HCT116 (cell line): ENCODE data around the gene COX7C. TPM values are rescaled to one million over a fixed set of nuclear protein-coding genes. Genes with fewer than 3 reads are reported as not detected.

Experiments
- ATAC-seq: fragments of 200-7000 bp; cut with Tn5 transposase; 2 replicates; pipeline ENCODE4 v1.9.1; 2020; ENCODE audit warnings: mild to moderate bottlenecking, moderate library complexity
- BruUV-seq: library from RNA; stranded (reverse); fragments of 400-500 nt; replicated peaks from 2 replicates; lab custom pipeline; 2021; lab: Mats Ljungman, UMichigan
- CTCF ChIA-PET: fragments of 300-600 bp; sonication (Branson Sonifier 250); formaldehyde crosslinking; loops from one replicate; lab custom pipeline; 2021; ENCODE audit warnings: antibody characterized with exemption; lab: Charles Lee
- POLR2A ChIA-PET: fragments of 300-600, 350-600 bp; sonication (Branson Sonifier 250); formaldehyde crosslinking; loops from one replicate; lab custom pipeline; 2021; ENCODE audit warnings: antibody characterized with exemption; lab: Charles Lee
- RAD21 ChIA-PET, 2 experiments: fragments of 300-600 bp; sonication (Branson Sonifier 250); formaldehyde crosslinking; loops; one replicate each; lab custom pipeline; 2023; ENCODE audit warnings: low total read pairs in 2 of 2; ENCODE audit not compliant: uncharacterized antibody in 2 of 2, unreplicated experiment in 2 of 2, low non-redundant PET in 1 of 2; lab: Charles Lee
- DNase-seq: peaks from one replicate; pipeline ENCODE4 v3.0.0-alpha.2; 2010; ENCODE audit warnings: low read depth, low spot score
- H2AFZ ChIP-seq: fragments of 200-600 bp; shearing (Covaris generic), sonication (generic); 2 replicates; pipeline ENCODE4 v1.6.1; 2017; ENCODE audit warnings: low read depth, mixed run types, mixed read lengths, antibody characterized with exemption, low read length; ENCODE audit not compliant: poor library complexity, severe bottlenecking
- H3K27ac ChIP-seq: 2 replicates; pipeline ENCODE4 v1.5.1; 2012; ENCODE audit warnings: low read depth, low read length
- H3K27me3 ChIP-seq: fragments of 200-600 bp; sonication (generic); 2 replicates; pipeline ENCODE4 v1.6.1; 2016; ENCODE audit warnings: mixed run types, low read length, mixed read lengths; ENCODE audit not compliant: insufficient read depth
- H3K36me3 ChIP-seq, 2 experiments: fragments of 200-500 bp in 1 of 2; fragments of 200-600 bp in 1 of 2; sonication (Bioruptor generic) in 1 of 2; sonication (generic) in 1 of 2; 2 replicates each; pipeline versions ENCODE4 v1.5.1 to v1.6.1; 2014 to 2016; ENCODE audit warnings: low read length in 2 of 2, inconsistent platforms in 1 of 2, mixed read lengths in 1 of 2, mixed run types in 1 of 2; ENCODE audit not compliant: insufficient read depth in 2 of 2, control insufficient read depth in 1 of 2
- H3K4me1 ChIP-seq, 2 experiments: fragments of 200-600 bp in 1 of 2; sonication (generic) in 1 of 2; 2 replicates each; pipeline versions ENCODE4 v1.5.1 to v1.6.1; 2012 to 2017; ENCODE audit warnings: low read length in 2 of 2, inconsistent platforms in 1 of 2, mild to moderate bottlenecking in 1 of 2, mixed read lengths in 1 of 2, mixed run types in 1 of 2, moderate library complexity in 1 of 2; ENCODE audit not compliant: insufficient read depth in 2 of 2, control insufficient read depth in 1 of 2
- H3K4me2 ChIP-seq: fragments of 200-600 bp; sonication (generic); 2 replicates; pipeline ENCODE4 v1.6.1; 2017; ENCODE audit warnings: mixed run types, low read length, mixed read lengths
- H3K4me3 ChIP-seq, 2 experiments: fragments of 200-600 bp in 1 of 2; sonication (generic) in 1 of 2; replicated peaks in 1 of 2; 2 replicates each; pipeline ENCODE4 v1.5.1; 2011 to 2016; ENCODE audit warnings: low read length in 2 of 2, control low read depth in 1 of 2, low read depth in 1 of 2, mild to moderate bottlenecking in 1 of 2, mixed read lengths in 1 of 2, mixed run types in 1 of 2
- H3K79me2 ChIP-seq: fragments of 200-600 bp; sonication (generic); 2 replicates; pipeline ENCODE4 v1.6.1; 2017; ENCODE audit warnings: mild to moderate bottlenecking, mixed run types, low read length, moderate library complexity, mixed read lengths; ENCODE audit not compliant: insufficient read depth
- H3K9ac ChIP-seq: fragments of 200-600 bp; sonication (generic); 2 replicates; pipeline ENCODE4 v1.6.1; 2016; ENCODE audit warnings: low read length, mixed read lengths
- H3K9me2 ChIP-seq: fragments of 200-600 bp; sonication (generic), shearing (Covaris generic); 2 replicates; pipeline ENCODE4 v1.6.1; 2017; ENCODE audit warnings: mixed run types, mild to moderate bottlenecking, moderate library complexity; ENCODE audit not compliant: insufficient read depth
- H3K9me3 ChIP-seq, 2 experiments: fragments of 200-500 bp in 1 of 2; fragments of 200-600 bp in 1 of 2; sonication (Bioruptor generic) in 1 of 2; sonication (generic) in 1 of 2; 2 replicates each; pipeline ENCODE4 v1.6.1; 2014 to 2017; ENCODE audit warnings: low read length in 2 of 2, mixed read lengths in 2 of 2, inconsistent platforms in 1 of 2, low read depth in 1 of 2, mild to moderate bottlenecking in 1 of 2, mixed run types in 1 of 2, moderate library complexity in 1 of 2; ENCODE audit not compliant: control insufficient read depth in 1 of 2, insufficient read depth in 1 of 2
- H4K20me1 ChIP-seq: fragments of 200-600 bp; sonication (generic), shearing (Covaris generic); 2 replicates; pipeline ENCODE4 v1.6.1; 2017; ENCODE audit warnings: mixed run types, mild to moderate bottlenecking, moderate library complexity; ENCODE audit not compliant: insufficient read depth
- CBX3 ChIP-seq: IDR thresholded peaks from 2 replicates; pipeline ENCODE4 v1.6.1; 2012; ENCODE audit warnings: low read depth
- EGR1 ChIP-seq: IDR thresholded peaks from 2 replicates; pipeline ENCODE4 v1.6.1; 2012; ENCODE audit warnings: low read depth
- ELF1 ChIP-seq: IDR thresholded peaks from 2 replicates; pipeline ENCODE4 v1.6.1; 2012; ENCODE audit warnings: low read depth, borderline replicate concordance
- EZH2phosphoT487 ChIP-seq: fragments of 200-600 bp; IDR thresholded peaks from 2 replicates; pipeline ENCODE4 v1.6.1; 2018; ENCODE audit warnings: antibody characterized with exemption, borderline replicate concordance
- JUND ChIP-seq: IDR thresholded peaks from 2 replicates; pipeline ENCODE4 v1.6.1; 2012
- POLR2A ChIP-seq: IDR thresholded peaks from 2 replicates; pipeline ENCODE4 v1.7.0; 2011; ENCODE audit warnings: borderline replicate concordance; ENCODE audit not compliant: insufficient read depth, insufficient read length; ENCODE audit errors: extremely low read depth
- RAD21 ChIP-seq: IDR thresholded peaks from 2 replicates; pipeline ENCODE4 v1.6.1; 2012; ENCODE audit warnings: low read depth, mild to moderate bottlenecking
- SIN3A ChIP-seq: IDR thresholded peaks from 2 replicates; pipeline ENCODE4 v1.6.1; 2012; ENCODE audit warnings: low read depth
- SP1 ChIP-seq: IDR thresholded peaks from 2 replicates; pipeline ENCODE4 v1.6.1; 2012; ENCODE audit warnings: low read depth
- SRF ChIP-seq: IDR thresholded peaks from 2 replicates; pipeline ENCODE4 v1.6.1; 2012; ENCODE audit warnings: low read depth
- TCF7L2 ChIP-seq: IDR thresholded peaks from 2 replicates; pipeline ENCODE4 v1.7.0; 2011; ENCODE audit warnings: borderline replicate concordance, inconsistent platforms; ENCODE audit not compliant: insufficient read depth, insufficient read length; ENCODE audit errors: extremely low read depth
- YY1 ChIP-seq: IDR thresholded peaks from 2 replicates; pipeline ENCODE4 v1.6.1; 2011; ENCODE audit warnings: low read length, low read depth, moderate library complexity, mild to moderate bottlenecking; ENCODE audit not compliant: insufficient replicate concordance; ENCODE audit errors: extremely low read depth
- ZFX ChIP-seq: fragments of 450-650 bp; IDR thresholded peaks from 2 replicates; pipeline ENCODE4 v1.6.1; 2017
- ZNF274 ChIP-seq: fragments of 200-500 bp; sonication (Bioruptor generic); IDR thresholded peaks from 2 replicates; pipeline ENCODE4 v1.6.1; 2014; ENCODE audit warnings: mild to moderate bottlenecking, low read depth, low read length, inconsistent platforms
- intact Hi-C: fragments of 100-400 bp; cut with micrococcal nuclease; formaldehyde crosslinking; loops from 2 replicates; pipeline ENCODE4 v1.10.0; 2022
- total RNA-seq: library from RNA; stranded (reverse); gene quantifications from one replicate; pipeline ENCODE4 v1.2.1, GENCODE V29; 2021; ENCODE audit not compliant: unreplicated experiment
- TF ChIP-seq, protein P1 (sequence below): IDR thresholded peaks from 2 replicates; pipeline ENCODE4 v1.6.1; 2011; ENCODE audit warnings: mild to moderate bottlenecking, low read length, moderate library complexity; ENCODE audit not compliant: insufficient replicate concordance; ENCODE audit errors: extremely low read depth
- TF ChIP-seq, protein P2 (sequence below): IDR thresholded peaks from 2 replicates; pipeline ENCODE4 v1.6.1; 2012
- TF ChIP-seq, protein P3 (sequence below), 3 experiments: fragments of 200-600 bp in 1 of 3; sonication (generic) in 1 of 3; IDR thresholded peaks in 2 of 3; conservative IDR thresholded peaks in 1 of 3; 2 replicates each; pipeline ENCODE4 v1.5.1; 2012 to 2017; ENCODE audit warnings: low read depth in 2 of 3, low read length in 2 of 3, antibody characterized with exemption in 1 of 3, borderline replicate concordance in 1 of 3, control low read depth in 1 of 3, mild to moderate bottlenecking in 1 of 3, mixed read lengths in 1 of 3, mixed run types in 1 of 3, moderate library complexity in 1 of 3; ENCODE audit not compliant: insufficient read depth in 1 of 3
- TF ChIP-seq, protein P4 (sequence below): IDR thresholded peaks from 2 replicates; pipeline ENCODE4 v1.6.1; 2012; ENCODE audit warnings: low read depth
- TF ChIP-seq, protein P5 (sequence below): IDR thresholded peaks from 2 replicates; pipeline ENCODE4 v1.6.1; 2012

The COX7C gene
- total RNA-seq, 1 experiment from 2014 or later: 550 TPM

DNA sequence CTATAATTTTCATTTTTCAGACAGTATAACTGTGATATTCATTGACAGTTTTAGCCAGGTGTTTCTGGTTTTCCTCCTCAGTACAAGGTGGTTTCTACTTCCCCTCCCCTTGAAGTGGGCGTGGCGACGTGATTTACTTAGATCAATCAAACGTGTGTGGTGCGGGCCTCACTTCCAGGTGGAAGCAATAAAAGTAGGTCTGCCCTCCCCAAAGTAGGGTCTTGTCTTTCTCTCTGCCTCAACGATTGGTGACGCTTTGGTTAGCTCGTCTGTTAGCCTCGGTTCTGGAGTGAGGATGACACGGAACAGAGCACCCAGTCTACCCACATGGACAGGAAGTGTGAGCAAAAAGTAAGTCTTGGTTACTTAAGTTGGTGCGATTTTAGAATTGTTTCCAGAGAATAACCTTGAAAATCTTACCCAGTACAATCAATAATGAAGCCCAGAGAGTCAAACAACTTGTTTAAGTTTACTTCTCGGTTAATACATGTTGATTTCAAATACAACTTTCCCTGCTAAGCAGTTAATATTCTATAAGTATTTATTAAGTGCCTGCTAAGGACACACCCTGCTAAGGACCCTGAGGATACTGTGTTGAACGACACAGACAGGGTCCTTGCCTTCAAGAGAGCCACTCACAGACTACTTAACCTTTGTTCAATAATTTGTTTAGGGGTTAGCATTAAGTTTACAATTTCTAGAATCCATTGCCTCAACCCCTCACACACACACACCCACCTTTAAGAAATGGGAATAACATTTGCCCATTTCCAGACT lies 48.4 kb downstream of the COX7C start:
- ATAC-seq (no peak), DNase-seq (no peak)
- TF ChIP-seq, protein P1, sequence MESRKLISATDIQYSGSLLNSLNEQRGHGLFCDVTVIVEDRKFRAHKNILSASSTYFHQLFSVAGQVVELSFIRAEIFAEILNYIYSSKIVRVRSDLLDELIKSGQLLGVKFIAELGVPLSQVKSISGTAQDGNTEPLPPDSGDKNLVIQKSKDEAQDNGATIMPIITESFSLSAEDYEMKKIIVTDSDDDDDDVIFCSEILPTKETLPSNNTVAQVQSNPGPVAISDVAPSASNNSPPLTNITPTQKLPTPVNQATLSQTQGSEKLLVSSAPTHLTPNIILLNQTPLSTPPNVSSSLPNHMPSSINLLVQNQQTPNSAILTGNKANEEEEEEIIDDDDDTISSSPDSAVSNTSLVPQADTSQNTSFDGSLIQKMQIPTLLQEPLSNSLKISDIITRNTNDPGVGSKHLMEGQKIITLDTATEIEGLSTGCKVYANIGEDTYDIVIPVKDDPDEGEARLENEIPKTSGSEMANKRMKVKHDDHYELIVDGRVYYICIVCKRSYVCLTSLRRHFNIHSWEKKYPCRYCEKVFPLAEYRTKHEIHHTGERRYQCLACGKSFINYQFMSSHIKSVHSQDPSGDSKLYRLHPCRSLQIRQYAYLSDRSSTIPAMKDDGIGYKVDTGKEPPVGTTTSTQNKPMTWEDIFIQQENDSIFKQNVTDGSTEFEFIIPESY: no peak
- TF ChIP-seq SIN3A (no peak), YY1 (no peak), TCF7L2 (no peak), JUND (no peak), EGR1 (no peak), RAD21 (no peak), SRF (no peak), ELF1 (no peak), ZNF274 (no peak), SP1 (no peak), EZH2phosphoT487 (no peak), ZFX (no peak), CBX3 (no peak), POLR2A (no peak)
- TF ChIP-seq, protein P2, sequence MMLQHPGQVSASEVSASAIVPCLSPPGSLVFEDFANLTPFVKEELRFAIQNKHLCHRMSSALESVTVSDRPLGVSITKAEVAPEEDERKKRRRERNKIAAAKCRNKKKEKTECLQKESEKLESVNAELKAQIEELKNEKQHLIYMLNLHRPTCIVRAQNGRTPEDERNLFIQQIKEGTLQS: no peak
- TF ChIP-seq, protein P3, sequence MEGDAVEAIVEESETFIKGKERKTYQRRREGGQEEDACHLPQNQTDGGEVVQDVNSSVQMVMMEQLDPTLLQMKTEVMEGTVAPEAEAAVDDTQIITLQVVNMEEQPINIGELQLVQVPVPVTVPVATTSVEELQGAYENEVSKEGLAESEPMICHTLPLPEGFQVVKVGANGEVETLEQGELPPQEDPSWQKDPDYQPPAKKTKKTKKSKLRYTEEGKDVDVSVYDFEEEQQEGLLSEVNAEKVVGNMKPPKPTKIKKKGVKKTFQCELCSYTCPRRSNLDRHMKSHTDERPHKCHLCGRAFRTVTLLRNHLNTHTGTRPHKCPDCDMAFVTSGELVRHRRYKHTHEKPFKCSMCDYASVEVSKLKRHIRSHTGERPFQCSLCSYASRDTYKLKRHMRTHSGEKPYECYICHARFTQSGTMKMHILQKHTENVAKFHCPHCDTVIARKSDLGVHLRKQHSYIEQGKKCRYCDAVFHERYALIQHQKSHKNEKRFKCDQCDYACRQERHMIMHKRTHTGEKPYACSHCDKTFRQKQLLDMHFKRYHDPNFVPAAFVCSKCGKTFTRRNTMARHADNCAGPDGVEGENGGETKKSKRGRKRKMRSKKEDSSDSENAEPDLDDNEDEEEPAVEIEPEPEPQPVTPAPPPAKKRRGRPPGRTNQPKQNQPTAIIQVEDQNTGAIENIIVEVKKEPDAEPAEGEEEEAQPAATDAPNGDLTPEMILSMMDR (IDR thresholded peaks at IDR 0.05 in 2 of 3, conservative IDR thresholded peaks at IDR 0.05 in 1 of 3; ENCODE audit: borderline replicate concordance in 1 of 3, insufficient read depth in 1 of 3, low read depth in 2 of 3, low read length in 2 of 3): no peak
- TF ChIP-seq, protein P4, sequence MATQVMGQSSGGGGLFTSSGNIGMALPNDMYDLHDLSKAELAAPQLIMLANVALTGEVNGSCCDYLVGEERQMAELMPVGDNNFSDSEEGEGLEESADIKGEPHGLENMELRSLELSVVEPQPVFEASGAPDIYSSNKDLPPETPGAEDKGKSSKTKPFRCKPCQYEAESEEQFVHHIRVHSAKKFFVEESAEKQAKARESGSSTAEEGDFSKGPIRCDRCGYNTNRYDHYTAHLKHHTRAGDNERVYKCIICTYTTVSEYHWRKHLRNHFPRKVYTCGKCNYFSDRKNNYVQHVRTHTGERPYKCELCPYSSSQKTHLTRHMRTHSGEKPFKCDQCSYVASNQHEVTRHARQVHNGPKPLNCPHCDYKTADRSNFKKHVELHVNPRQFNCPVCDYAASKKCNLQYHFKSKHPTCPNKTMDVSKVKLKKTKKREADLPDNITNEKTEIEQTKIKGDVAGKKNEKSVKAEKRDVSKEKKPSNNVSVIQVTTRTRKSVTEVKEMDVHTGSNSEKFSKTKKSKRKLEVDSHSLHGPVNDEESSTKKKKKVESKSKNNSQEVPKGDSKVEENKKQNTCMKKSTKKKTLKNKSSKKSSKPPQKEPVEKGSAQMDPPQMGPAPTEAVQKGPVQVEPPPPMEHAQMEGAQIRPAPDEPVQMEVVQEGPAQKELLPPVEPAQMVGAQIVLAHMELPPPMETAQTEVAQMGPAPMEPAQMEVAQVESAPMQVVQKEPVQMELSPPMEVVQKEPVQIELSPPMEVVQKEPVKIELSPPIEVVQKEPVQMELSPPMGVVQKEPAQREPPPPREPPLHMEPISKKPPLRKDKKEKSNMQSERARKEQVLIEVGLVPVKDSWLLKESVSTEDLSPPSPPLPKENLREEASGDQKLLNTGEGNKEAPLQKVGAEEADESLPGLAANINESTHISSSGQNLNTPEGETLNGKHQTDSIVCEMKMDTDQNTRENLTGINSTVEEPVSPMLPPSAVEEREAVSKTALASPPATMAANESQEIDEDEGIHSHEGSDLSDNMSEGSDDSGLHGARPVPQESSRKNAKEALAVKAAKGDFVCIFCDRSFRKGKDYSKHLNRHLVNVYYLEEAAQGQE: no peak
- TF ChIP-seq, protein P5, sequence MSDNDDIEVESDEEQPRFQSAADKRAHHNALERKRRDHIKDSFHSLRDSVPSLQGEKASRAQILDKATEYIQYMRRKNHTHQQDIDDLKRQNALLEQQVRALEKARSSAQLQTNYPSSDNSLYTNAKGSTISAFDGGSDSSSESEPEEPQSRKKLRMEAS: no peak
- no peaks in the 10 kb centered on the region for H3K36me3 ChIP-seq
- intact Hi-C loops: no loop called here
- H4K20me1 ChIP-seq: no peaks in the 10 kb centered on the region
- no peaks in the 10 kb centered on the region for H3K27me3 ChIP-seq
- no peaks in the 10 kb centered on the region for H3K9me3 ChIP-seq
- H2AFZ ChIP-seq: no peak overlapping the region
- H3K4me1 ChIP-seq: no peaks in the 10 kb centered on the region
- no peak overlapping the region for H3K4me2 ChIP-seq
- RAD21 ChIA-PET: no interaction called here
- POLR2A ChIA-PET: no interaction called here
- CTCF ChIA-PET: no interaction called here
- H3K79me2 ChIP-seq: no peaks in the 10 kb centered on the region
- H3K9ac ChIP-seq: no peak overlapping the region
- no TSS peak for BruUV-seq
- H3K9me2 ChIP-seq: no peaks in the 10 kb centered on the region
- H3K4me3 ChIP-seq: no peak overlapping the region
- no peak overlapping the region for H3K27ac ChIP-seq
